Limb (tissue), 2 donors: Measurements from ENCODE around the gene C16orf54.
"Not testable (repeated sequence)": the region's sequence is repeated elsewhere in the genome, so short reads cannot be mapped to it uniquely, and the experiment has no call there.

Experiments used
- DNase-seq, 2 donors: peaks; one replicate each; pipeline ENCODE4 v3.0.0-alpha.2; 2016; ENCODE audit errors: extremely low spot score in 2 of 2

Gene C16orf54

DNA sequence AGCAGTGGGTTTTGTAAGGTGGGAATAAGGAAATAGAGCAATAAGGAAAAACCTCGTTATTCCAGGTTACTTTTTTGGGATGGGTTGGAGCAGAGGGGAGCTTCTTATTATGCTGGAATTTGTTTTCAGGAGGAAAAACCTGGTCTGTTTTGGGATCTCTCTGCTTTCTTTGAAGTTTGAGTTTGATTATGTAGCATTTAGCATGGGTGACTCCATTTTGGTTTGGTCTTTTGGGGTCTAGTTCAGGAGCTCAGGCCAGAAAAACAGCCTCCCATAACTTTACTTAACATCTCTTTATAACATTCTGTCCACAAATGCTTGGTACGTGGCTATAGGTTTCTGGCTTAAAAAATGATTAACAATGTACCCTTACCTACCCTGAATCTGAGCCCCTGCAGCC is 23.7 kb upstream of the C16orf54 start:
- DNase-seq, result no peak

GRCh38 chr16:29767062-29767461 is 21.3 kb upstream of the C16orf54 start:
- no peak for DNase-seq

GRCh38 chr16:29766571-29766970 is 20.8 kb upstream of the C16orf54 start:
- no peak for DNase-seq

DNA sequence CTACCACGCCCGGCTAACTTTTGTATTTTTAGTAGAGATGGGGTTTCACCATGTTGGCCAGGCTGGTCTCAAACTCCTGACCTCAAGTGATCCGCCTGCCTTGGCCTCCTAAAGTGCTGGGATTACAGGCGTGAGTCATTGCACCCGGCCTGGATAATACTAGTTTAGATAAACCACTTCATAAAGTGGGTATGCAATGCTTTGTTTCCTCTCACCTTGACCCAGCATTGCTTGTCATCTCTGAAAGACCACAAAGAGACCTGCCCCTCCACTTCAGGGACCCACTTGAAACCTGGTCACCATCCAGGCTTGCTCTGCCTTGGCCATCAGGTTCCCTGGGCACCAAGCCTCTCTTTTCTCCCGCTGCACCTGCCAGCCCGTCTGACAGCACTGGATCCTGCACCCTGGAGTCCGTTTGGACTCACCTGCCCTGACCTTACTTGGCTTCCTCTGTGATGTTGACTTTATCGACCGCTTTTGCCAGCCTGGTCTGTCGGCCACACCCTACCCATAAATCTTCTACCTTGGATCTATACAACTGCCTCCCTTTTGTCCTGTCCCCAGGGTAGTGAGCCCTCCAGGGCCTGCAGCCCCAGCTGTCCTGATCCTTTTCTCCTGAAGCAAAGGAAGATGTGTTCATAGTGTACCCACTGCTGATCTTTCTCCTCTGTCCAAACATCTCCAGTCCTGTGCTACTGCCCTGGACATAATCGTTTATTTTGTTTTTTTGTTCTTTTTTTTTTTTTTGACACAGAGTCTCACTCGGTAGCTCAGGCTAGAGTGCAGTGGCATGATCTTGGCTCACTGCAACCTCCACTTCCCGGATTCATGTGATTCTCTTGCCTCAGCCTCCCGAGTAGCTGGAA is 19.6 kb upstream of the C16orf54 start:
- no peak for DNase-seq

DNA sequence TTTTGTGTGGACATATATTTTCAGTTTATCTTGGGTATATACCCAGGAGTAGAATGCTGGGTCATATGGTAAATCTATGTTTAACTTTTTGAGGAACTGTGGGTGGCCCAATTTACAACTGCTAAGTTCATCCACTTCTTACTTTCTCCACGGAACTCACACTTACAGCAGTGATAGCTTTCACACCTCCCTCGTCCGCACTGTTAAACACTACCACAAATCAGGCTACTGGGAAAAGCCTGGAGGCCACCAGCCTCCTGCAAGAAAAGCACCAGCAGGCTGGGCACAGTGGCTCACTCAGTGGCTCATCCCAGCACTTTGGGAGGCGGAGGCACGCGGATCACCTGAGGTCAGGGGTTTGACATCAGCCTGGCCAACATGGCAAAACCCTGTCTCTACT is 17.5 kb upstream of the C16orf54 start:
- no peak for DNase-seq

DNA sequence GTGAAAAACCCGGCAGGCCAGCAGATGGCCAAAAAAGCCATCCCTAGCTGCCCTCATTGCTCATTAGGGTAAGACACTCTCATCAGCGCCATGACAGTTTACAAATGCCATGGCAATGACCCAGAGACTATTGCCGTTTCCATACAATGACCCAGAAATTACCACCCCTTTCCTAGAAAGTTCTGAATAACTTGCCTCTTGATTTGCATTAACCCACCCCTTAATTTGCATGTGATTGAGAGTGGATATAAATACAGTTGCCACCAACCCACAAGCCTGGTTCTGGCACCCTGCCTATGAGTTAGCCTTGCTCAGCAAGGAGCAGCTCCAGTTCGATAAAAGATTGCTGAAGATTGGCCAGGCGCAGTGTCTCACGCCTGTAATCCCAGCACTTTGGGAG is 16.1 kb upstream of the C16orf54 start:
- DNase-seq, result no peak

DNA sequence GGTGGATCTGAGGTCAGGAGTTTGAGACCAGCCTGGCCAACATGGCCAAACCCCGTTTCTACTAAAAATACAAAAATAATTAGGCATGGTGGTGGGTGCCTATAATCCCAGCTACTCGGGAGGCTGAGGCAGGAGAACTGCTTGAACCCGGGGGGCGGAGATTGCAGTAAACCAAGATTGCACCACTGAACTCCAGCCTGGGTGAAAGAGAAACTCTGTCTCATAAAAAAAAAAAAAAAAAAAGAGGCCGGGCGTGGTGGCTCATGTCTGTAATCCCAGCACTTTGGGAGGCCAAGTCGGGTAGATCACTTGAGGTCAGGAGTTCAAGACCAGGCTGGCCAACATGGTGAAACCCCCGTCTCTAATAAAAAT is 15.5 kb upstream of the C16orf54 start:
- DNase-seq, result not testable (repeated sequence)

DNA sequence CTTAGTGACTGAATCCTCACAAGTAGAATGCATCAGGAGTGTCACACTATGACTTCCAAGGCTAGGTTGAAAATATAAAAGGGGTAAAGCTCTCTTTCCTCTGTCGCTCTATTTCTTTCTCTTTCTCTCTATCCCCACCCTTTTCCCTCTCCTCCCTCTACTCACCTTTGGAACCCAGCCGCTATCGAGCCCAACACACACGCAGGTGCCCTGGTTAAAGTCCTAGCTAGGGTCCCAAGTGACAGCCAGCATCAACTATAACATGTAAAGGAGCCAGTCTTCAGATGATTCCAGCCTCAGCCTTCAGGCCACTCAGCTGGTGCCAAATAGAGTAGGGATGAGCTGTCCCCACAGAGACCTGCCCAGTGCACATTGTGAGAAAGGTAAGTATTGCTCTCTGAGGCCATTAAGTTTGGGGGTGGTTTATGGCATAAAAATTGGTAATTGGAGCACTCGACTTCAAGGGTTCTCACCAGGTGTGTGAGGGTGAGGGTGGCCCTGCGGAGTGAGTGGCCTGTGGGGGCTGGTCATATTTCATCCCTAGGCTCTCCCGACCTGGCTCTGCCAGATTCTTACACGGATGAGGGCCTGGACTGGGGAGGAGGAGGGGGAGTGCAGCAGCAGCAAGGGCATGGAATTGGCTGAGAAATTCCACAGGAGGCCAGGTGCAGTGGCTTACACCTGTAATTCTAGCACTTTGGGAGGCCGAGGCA is 14.9 kb upstream of the C16orf54 start:
- DNase-seq, result no peak

- no peak for DNase-seq
Measured at GRCh38 chr16:29757950-29758466, 12.2 kb upstream of the C16orf54 start.

GRCh38 chr16:29757086-29757485 is 11.3 kb upstream of the C16orf54 start:
- DNase-seq, result not testable (repeated sequence)

DNA sequence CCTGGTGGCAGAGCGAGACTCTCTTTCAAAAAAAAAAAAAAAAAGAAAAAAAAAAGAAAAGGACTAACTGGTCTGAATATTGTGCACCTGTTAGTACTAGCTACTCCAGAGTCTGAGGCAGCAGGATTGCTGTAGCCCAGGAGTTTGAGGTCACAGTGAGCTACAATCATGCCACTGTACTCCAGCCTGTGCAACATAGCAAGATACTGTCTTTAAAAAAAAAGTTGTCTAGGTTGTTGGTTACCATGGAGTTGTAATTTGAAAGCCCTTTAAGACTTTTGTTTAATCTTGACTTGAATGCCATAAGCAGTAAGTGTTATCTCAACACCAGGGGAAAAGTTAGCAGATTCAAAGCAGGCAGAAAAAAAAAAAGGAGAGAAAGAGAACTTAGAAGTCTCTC is 10.9 kb upstream of the C16orf54 start:
- DNase-seq, result no peak

DNA sequence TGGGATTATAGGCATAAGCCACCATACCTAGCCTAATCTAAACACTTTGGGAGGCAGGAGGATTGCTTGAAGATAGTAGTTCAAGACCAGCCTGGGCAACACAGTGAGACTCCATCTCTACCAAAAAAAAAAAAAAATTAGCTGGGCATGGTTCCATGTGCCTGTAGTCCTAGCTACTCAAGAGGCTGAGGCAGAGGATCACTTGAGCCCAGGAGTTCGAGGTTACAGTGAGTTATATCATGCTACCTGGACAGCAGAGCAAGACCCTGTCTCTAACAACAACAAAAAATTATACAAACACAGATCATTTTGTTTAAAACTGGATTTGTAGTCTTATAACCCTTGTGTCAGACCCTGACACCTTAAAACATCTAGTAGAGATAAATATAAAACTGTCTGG is 7.7 kb upstream of the C16orf54 start:
- no peak for DNase-seq

GRCh38 chr16:29748760-29749149 is 3.0 kb upstream of the C16orf54 start:
- DNase-seq, result not testable (repeated sequence)

- no peak for DNase-seq
Measured at GRCh38 chr16:29747947-29748759, 2.4 kb upstream of the C16orf54 start.

DNA sequence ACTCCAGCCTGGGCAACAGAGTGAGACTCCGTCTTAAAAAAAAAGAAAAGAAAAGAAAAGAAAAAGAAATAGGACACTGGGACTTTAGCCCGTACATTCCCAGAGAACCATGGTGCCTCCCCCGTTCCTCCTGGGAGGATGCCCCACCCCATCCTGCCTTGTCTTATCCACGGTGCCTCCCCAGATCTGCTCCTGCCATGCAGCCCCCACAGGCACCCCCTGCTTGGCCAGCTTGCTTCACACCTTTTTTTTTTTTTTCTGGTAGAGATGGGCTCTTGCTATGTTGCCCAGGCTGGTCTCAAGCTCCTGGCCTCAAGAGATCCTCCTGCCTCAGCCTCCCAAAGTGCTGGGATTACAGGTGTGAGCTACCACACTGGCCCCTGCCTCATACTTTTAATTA is 728 bp upstream of the C16orf54 start:
- not testable (repeated sequence) for DNase-seq

- DNase-seq, result no peak
Measured at GRCh38 chr16:29745121-29745852, 503 bp downstream of the C16orf54 start.

GRCh38 chr16:29744541-29745101 is 1.2 kb downstream of the C16orf54 start:
- no peak for DNase-seq

GRCh38 chr16:29743827-29744531 is 1.8 kb downstream of the C16orf54 start:
- DNase-seq, result no peak

DNA sequence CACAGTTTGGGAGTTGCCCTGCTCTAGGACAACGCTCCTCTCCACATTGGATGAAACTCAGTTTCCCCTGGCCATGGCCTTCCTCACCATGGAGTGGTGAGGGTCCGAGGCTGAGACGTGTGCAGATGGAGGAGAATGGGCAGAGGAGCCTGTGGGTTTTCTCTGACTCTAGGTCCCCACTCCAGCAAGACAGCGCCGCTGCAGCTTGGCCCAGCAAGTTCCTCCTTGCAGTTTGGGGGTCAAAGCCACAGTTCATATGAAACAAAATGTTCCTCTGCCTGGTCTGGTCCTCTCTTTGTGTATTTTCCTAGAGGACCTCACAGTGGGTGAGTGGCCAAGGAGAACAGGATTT is 2.3 kb downstream of the C16orf54 start:
- DNase-seq, result no peak

- no peak for DNase-seq
Measured at GRCh38 chr16:29742683-29743275, 3.0 kb downstream of the C16orf54 start.
